Central memory CD4-positive, alpha-beta T cell (primary cell): Measurements from ENCODE around the gene GFPT2.

Experiments
- DNase-seq: peaks from one replicate; pipeline ENCODE4 v3.0.0; 2022

The GFPT2 gene

DNA sequence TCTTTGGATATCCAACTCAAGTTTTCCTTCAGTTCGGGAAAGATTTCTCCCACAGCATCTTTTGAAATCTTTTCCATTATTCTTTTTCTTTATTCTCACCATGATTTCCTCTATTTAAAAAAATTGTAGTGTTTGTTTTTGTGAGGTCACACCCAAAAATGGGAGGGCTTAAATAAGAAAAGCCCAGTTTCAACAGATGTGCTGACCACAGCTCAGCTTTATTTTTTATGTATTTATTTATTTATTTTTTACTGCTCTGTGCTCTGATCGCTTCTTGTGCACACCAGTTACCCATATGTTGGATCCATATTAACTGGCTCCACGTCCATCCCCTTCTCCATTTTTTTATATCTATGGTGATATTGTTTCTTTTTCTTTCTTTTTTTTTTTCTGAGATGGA lies 20.3 kb downstream of the GFPT2 start:
- no peak for DNase-seq

DNA sequence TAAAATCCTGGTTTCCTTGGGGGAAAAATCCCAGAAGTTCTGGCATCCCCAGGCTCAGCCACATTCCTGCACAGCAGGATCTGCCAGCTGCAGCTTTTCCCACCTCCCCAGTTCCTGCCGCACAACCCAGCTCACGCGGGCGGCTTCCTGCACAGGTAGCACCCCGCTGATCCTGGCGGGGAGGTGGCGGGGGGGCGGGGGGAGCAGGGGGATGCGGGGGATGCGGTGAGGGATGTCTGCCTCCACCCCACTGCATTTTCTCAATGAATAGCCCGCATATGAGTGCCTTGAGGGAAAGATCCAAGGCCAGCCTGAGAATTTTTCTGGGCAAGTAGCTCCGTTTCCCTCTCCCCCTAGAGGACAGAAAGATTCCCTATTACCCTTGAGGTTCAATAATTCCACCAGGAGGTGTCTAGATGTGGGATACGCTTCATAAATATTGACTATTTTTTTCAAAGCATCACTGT lies 21.1 kb downstream of the GFPT2 start:
- no peak for DNase-seq

DNA sequence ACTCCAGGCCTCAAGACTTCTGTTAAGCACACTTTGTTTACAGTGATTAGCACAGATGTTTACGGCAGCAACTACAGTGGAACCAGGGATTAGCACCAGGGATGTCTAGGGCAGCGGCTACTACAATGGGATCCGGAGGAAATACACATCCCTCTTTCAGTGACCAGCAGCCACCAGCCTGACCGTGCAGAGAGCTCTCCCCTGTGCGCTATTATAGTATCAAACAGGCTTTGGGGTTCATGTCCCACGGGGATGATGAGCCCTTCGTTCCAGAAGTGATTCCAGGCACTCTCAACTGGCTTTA lies 21.5 kb downstream of the GFPT2 start:
- no peak for DNase-seq

DNA sequence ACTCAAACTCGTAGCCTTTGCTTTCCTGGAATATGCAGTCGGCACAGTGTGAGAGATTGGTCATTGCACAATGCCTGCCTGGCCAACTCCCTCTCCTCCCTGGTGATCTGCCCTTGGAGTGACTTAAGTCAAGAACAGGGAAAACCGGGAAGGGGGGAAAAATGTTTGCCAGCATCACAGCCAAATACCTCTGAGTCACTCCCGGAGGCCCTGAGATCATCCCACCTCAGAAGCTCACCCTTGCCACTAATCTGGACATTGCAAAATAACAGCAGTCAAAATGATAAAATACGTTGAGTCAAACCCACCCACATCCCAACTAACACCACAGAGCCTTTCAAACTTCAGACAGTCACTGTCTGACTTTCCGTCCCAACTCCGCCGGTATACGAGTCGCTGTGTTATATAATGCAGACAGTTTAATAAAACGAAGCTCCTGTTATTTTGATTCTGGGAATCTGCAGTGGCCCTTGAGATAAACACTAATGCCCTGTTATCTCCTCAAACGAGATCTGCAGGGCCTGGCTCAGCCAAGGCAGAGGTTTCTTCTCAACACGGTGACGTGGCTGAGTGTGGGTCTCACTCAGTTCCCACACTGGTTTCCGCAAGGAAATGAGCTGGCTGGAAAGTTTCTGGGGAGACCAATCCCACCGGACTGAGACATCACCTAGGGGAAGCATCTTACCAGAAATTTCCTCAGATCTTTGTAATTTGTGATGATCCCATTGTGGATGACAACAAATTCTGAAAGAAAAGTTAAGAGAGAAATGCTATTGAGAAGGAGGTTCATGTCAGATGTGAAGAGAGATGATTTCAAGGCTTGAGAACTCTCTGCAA lies 22.1 kb downstream of the GFPT2 start:
- DNase-seq, result no peak

DNA sequence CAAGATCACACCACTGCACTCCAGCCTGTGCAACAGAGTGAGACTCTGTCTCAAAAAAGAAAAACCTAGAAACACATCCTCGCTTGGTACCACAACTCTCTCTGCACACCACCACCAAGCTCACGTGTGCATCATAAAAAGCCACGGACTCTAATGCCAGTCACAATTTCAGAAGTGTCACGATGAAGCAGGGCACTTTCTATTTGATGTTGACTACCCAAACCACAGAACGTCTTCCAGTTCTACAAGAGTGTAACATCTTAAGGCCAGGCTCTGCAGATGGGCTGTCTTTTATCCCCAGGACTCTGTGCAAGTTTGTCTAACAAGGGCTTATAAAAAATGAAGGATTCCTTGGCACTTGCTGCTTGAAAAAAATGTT lies 22.9 kb downstream of the GFPT2 start:
- DNase-seq, result no peak

DNA sequence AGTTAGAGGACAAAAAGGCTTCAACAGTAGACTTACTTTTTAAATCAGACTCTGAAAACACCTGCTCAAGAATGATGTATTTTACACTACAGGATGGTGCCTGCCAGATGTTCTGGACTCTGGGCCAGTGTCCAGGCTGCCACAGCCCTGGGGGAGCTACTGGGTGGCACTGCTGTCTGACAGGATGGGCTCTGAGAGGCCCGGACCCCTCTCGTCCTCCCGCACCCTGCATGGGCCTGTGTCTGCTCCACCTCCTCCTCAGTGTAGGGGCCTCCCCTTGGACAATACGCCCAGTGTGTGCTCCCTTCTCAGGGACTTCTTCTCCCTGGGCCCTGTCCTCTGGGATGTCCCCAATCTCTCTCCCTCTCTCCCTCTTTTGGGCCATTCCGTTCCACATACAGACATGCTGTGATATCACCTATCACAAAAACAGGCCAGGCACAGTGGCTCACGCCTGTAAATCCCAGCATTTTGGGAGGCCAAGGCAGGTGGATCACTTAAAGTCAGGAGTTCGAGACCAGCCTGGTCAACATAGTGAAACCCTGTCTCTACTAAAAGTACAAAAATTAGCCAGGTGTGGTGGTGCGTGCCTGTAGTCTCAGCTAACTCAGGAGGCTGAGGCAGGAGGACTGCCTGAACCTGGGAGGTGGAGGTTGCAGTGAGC lies 23.4 kb downstream of the GFPT2 start:
- DNase-seq, result no peak

DNA sequence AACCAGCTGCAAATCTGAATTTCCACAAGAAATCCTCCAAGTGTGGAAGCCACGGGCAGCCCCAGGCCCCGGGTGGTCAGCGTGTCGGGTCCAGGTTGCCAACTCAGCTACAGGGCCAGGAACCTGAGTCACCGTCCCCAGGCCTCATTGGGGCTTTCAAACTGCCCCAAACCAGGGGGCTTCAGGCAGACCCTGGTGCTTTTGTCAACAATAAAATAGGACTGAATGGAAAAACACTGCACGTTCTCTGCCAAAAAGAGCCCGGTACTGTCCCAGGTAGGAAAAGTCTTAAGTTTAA lies 24.0 kb downstream of the GFPT2 start:
- no peak for DNase-seq

DNA sequence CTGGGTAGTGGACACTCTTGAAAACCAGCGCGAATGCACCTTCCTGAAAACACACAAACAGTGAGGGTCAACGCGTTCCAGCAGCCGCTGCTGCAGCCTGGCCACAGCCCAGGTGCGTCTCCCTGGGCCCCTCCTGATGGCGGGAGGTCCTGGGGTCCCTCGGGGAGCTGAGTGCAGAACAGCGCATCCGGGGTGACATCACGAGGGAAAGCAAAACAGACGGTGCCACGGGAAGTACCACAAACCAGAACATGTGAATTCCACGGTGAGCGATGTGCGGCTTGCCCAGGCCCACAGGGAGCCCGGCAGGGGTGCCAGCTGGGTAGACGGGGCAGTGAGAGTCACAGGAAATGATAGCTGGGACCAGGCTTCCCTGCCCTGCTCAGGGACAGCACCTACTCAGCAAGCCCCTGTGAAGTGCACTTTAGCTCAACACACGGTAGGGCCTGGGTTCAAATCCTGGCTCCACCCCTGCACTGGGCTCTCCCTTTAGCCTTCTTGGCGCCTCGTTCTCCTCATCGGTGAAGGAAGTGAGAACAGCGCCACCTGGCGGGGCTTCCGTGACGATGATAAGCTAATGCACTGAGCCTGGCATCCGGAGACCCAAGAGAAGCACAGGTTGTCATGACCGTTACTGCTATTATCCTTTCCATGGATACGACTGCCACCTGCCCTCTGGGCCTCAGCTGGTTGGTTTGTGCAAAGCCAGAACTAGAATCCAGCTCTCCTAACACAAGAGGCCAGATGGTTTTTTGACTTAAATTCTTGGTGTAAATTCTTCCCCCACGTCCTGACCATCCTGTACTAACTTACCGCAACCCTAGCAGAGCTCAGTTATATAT lies 24.6 kb downstream of the GFPT2 start:
- DNase-seq, result peak; percentile 72

DNA sequence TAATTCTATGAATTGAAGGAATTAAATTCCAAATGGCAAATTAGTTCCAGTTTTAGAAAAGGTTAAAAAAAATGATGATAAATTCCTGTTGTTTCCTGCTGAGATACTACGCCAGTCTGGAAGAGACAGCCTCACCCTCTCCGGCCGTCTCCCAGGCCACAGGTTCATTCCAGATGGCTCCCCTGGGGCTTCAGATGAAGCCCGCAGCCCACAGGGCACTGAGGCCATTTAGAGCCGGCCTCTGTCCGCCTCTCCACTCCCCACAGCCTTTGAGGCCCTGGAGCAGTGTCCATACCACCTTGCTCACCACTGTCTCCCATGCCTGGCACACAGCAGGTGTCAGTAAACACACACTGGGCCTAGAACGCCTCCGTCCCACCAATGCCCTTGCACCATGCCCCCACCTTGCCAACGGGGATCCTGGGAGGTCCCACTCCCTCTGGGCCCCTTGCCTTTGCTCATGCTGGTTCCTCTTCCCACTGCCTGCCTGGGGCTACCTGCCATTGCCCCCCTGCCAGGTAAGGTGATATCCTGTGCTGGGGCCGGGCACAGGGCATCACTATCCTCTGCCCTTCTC lies 26.1 kb downstream of the GFPT2 start:
- no peak for DNase-seq

DNA sequence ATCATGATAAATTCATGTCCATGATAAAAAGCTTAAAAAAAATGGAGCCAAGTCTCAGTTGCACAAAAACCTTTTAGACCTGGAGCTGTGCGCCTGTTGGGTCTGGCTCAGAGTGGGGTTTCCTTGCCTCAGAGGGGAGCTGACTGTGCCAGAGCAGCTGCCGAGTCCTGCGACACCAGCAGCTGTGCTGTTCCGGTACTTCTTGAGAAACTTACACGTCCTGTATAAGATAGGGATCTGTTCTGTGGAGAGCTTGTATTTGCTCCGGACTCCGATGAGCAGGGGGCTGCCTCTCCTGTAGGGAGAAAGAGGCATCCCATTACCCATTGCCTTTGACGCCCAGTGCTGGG lies 28.6 kb downstream of the GFPT2 start:
- no peak for DNase-seq

DNA sequence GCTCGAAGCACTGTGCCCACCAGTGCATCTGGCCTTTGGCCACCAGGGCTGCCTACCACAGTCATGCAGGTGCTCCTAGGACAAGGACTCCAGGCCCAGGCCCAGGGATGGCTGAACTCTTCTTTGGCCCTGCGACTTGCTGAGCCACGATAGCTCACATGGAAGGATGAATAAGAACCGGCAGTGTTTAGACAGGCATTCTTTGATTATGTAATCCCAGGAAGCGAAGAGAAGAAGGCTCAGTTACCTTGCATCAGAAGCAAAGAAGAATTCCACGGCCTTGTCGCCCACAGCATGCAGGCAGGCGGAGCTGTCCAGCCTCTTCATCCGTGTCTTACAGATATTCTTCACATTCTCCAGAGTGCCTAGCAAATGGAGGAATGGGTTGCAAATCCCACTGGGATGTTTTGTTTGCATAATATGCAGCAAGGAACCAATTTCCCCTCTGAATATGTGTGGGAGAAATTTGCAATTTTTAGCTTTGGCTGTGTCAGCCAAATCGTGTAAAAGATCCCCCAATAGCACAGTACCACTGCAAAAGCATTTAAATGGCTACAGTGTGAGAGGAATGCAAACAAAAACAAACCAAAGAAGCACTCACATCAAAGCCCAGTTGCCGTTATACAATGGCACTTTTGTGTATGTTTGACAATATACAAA lies 29.1 kb downstream of the GFPT2 start:
- DNase-seq, result no peak

DNA sequence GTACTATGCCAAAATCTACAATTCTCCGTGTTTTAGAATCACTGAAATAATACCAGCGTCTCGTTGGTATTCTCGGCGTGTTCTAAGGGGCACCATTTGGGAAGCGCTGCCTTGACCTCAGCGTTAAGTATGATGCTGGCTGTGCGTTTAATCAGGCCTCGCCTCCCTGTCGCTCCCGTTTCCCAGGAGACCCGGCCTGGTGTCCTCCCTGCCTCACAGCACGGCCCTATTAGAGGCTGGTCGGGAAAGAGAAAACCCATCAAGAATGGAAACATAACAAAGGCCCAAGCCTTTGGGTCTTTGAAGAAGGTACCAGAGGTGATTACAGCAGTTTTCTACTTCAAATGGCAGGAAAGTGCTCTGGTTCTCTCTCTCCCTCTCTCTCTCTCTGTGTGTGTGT lies 30.0 kb downstream of the GFPT2 start:
- no peak for DNase-seq

DNA sequence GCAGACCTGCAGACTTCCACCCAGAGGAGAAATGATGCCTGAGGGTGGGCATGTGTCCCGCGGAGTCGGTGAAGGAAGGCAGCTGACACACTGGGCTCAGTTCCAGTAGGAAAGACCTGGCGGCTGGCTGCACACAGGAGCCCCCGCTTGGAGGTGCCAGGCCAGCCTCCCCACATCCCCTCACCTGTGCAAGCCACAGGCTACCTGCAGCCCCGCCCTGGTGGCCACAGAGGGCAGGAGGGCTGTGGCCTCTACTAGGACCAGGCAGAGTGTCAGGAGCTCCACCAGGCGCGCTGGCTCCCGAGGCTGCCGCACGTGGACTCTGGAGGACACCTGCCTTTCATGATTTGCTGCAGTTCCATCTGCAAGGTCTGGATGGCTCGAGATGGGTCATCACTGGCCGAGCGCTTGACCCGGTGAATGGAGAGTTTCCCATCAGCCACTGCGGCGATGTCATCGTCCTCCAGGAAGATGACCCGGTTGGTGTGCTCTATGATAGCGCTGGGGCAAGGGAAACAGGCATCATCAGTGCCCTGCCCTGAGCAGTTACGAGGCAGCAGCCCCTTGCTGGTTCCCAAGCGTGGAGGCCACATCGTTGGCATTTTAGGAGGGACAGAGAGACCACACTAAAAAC lies 34.6 kb downstream of the GFPT2 start:
- DNase-seq, result no peak

DNA sequence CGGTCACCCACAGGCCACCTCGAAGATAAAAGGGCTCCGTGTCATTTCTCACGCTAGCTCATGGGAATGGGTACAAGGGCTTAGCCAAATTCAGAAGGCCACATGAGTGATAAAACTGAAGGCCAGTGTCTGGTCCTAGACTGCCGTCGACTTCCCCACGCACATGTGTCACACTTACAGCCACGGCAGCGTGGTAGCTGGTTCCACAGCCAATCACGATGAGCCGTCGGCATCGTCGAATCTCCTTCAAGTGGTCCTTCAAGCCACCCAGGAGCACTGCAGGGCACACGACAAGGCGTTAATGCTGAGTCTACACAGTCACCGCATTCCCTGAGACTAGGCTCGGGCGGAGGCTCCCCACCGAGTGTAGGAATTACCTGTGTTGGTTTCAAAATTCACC lies 36.5 kb downstream of the GFPT2 start:
- no peak for DNase-seq

DNA sequence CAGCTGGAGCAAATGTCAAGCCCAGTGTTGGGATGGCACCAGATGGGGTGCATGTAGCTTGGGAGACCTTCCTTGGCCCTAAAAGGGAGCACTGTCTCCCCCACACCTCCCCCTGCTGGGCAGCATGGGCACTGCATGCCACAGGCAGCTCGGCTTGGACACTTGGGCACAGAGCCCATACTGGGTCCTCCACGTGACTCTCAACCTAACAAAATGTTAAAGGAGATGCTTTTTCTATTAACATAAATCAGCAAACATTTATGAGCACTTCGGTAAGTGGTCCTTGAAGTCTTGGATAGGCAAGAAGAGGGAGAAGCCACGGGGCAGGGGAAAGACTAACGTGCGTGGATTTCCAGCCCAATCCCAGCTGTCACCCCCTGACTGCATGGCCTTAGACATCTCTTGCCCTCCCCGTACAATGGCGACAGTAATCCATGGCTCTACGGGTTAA lies 37.3 kb downstream of the GFPT2 start:
- DNase-seq, result peak; percentile 57

DNA sequence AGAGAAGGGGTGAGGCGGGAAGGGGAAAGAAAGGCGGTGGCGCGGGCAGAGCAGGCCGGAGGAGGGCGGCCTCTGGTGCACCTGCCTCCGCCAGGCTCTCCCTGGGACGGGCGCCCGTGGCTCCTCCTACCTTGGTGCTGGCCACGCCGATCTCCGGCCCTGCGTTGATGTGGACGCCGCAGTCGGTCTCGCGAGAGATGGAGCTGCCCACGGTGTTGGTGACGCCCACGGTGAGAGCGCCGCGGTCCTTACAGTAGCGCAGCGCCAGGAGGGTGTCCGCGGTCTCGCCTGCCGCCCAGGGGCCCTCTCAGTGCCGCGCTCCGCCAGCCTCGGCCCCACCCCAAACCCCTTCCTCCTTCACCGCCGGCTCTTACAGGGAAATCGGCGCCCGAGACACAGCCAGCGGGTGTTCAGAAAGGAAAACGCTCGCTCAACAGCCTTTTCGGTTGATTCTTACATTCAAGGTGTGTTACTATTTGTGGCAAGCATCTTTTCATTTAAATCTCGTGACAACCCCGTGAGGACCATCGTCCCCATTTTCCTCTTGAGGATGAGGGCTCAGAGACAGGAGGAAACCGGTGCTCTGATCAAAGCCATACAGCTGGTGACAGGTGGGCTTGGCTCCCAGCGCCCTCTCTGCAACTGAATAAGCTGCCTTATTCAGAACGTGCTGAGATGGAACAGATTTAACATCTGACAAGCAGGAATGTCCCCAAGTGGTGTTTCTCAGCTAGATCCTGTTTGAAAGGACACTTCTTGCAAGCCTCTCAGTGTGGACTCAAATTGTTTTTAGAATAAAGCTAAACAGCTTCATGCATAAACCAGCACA lies 39.2 kb downstream of the GFPT2 start:
- no peak for DNase-seq

DNA sequence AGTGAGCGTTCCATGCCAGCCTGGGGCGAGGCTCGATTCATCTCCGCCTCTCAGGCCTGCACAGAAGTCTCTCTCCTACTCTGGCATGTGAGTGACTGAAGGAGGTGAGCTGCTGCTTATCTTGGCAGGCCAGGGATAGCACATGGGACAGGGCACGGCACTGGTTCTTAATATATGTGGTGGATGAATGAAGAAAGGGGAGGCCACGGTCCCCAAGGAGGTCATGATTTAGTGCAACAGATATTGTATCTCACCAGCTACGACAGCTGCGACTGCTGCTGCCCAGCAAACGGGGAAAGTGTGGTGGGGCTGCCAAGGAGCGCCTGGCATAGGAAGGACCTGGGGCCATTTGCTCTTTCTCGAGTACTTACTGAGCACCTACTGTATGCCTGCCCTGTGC lies 41.9 kb downstream of the GFPT2 start:
- DNase-seq, result no peak

DNA sequence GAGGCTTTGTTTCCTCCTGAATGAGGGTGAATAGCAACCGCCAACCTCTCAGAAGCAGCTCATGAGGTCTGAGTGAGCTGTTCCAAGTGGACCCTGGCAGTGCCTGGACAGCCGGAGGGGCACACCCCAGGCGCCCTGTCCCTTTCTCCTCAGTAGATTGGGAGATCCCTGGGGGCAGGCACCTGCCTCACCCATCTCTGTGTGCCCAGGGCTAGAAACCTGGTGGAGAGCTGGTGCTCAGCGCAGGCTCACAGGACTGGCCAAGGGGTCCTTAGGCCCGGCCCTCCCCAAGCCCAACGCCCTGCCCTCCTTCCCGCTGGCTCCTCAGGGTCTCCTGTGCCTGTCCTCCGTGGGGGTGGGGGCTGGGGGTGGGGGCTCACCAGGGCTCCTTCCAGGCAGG lies 46.3 kb downstream of the GFPT2 start:
- no peak for DNase-seq

DNA sequence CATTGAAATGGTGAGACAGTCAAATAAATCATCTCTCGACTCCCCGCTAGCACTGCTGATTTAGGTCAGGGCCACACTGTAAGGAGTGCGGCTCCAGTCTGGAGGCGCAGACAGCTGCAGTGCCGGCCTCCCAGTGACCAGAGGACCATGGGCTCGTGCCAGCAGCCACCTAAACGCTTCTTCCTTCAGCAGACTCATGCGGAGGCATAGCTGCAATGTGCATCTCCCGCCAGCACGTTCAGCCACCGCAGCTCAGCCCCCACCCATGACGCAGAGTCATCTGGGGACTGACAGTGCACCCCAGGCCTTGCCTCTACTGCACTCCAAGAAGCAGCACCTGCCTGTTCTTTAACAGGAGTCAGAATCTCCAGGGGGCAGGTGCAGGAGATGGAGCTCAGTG lies 47.7 kb downstream of the GFPT2 start:
- no peak for DNase-seq

DNA sequence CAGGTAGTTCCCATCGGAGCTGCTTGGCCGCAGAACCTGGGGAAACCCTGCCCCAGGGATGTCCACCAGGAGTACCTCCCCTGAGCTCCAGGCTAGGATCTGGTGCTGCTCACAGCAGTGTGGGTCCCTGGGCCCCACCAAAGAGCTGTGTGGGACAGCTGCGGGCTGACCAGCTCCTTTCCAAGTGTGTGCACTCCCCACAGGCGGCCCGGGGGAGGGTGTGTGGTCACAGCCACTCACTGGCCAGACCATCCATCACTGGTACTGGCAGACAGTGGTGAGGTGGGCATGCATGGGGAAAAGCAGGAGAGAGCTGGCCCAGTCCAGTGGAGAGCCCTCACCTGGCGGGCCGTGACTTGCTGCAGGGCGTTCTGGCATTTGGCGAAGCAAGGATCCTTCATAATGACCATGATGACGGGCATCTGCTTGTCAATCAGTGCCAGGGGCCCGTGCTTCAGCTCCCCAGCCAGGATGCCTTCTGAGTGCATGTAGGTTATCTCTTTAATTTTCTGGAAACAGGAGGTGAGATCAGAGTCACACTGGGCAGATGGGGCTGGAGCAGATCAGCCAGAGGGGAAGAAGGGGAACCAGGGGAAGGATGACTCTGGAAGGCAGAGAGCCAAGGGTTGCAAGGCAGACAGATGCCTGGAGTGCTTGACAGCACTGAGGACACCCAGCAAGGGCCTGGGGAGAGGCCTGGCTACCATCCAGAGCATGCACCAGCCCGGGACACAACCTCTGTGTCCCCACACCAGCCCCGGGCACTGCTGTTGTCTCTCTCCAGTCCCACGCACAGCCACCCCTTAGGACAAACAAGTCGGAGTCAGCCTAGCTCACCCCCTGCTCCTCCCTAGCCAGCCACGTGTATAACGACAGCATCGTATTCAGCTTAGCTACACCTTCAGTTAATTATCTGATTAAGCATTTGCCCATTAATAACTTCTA lies 48.4 kb downstream of the GFPT2 start:
- no peak for DNase-seq

DNA sequence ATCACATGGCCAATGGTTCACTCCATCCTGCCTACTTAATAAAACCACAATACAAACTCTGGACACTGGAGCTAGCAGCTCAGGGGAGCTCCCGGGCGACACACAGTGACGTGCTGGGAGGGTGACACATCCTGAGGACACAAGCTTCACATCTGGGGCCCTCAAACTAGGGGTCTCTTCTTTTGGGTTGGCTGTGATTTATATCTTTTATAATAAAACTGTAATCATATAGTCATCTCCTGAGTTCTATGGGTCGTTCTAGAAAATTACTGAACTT lies 49.2 kb downstream of the GFPT2 start:
- DNase-seq, result no peak
